Panc1 (cell line): Measurements from ENCODE around the gene TSSC4. TPM values are rescaled to one million over a fixed set of nuclear protein-coding genes. Genes with fewer than 3 reads are reported as not detected.

Experiments used
- ATAC-seq: fragments of 200-7000 bp; cut with Tn5 transposase; 2 replicates; pipeline ENCODE4 v1.9.1; 2020; ENCODE audit warnings: mild to moderate bottlenecking, moderate library complexity
- BruUV-seq: library from RNA; stranded (reverse); fragments of 400-500 nt; replicated peaks from 2 replicates; lab custom pipeline; 2021; lab: Mats Ljungman, UMichigan
- CTCF ChIA-PET: fragments of 300-600 bp; sonication (Branson Sonifier 250); formaldehyde crosslinking; loops from one replicate; lab custom pipeline; 2022; ENCODE audit warnings: antibody characterized with exemption; lab: Charles Lee
- POLR2A ChIA-PET: fragments of 300-600 bp; sonication (Branson Sonifier 250); formaldehyde crosslinking; loops from one replicate; lab custom pipeline; 2022; ENCODE audit warnings: antibody characterized with exemption; lab: Charles Lee
- DNase-seq: peaks from one replicate; pipeline ENCODE4 v3.0.0-alpha.2; 2010; ENCODE audit warnings: low read depth, low spot score
- H3K27ac ChIP-seq: 2 replicates; pipeline ENCODE4 v1.5.1; 2011; ENCODE audit warnings: mild to moderate bottlenecking, low read length, inconsistent platforms
- H3K27me3 ChIP-seq: fragments of 200-500 bp; sonication (Bioruptor generic); 2 replicates; pipeline ENCODE4 v1.6.0; 2014; ENCODE audit warnings: low read length, inconsistent platforms; ENCODE audit not compliant: control insufficient read depth, insufficient read depth
- H3K36me3 ChIP-seq: fragments of 200-500 bp; sonication (Bioruptor generic); 2 replicates; pipeline ENCODE4 v1.5.1; 2014; ENCODE audit warnings: inconsistent platforms, mild to moderate bottlenecking, low read length, moderate library complexity; ENCODE audit not compliant: control insufficient read depth, insufficient read depth
- H3K4me1 ChIP-seq: 2 replicates; pipeline ENCODE4 v1.5.1; 2011; ENCODE audit warnings: inconsistent platforms, mild to moderate bottlenecking, low read length, moderate library complexity; ENCODE audit not compliant: control insufficient read depth, insufficient read depth
- H3K4me3 ChIP-seq, 2 experiments: 2 replicates each; pipeline ENCODE4 v1.5.1; 2011 to 2012; ENCODE audit warnings: low read depth in 2 of 2, low read length in 2 of 2, mild to moderate bottlenecking in 2 of 2, inconsistent platforms in 1 of 2, moderate library complexity in 1 of 2
- H3K9me3 ChIP-seq: fragments of 200-500 bp; sonication (Bioruptor generic); 2 replicates; pipeline ENCODE4 v1.5.1; 2014; ENCODE audit warnings: low read depth, mild to moderate bottlenecking, inconsistent platforms, low read length, moderate library complexity; ENCODE audit not compliant: control insufficient read depth, insufficient read depth
- POLR2AphosphoS5 ChIP-seq: IDR thresholded peaks from 2 replicates; pipeline ENCODE4 v1.6.1; 2012; ENCODE audit warnings: mild to moderate bottlenecking, low read depth, low read length, moderate library complexity
- SIN3A ChIP-seq: IDR thresholded peaks from 2 replicates; pipeline ENCODE4 v1.6.1; 2012; ENCODE audit warnings: low read depth, mild to moderate bottlenecking, low read length, moderate library complexity, borderline replicate concordance; ENCODE audit not compliant: insufficient read depth
- TCF7L2 ChIP-seq: IDR thresholded peaks from 2 replicates; pipeline ENCODE4 v1.6.1; 2011; ENCODE audit warnings: mild to moderate bottlenecking, low read depth, low read length, inconsistent platforms
- in situ Hi-C: cut with HindIII; loops from 2 replicates; pipeline ENCODE4 v1.10.0; 2016; ENCODE audit warnings: low sequenced_read_pairs, low pct_unique_long_range_greater_than_20kb
- intact Hi-C: fragments of 100-400 bp; cut with micrococcal nuclease; formaldehyde crosslinking; loops from one replicate; pipeline ENCODE4 v1.10.0; 2022; ENCODE audit not compliant: unreplicated experiment
- total RNA-seq: library from RNA; stranded (reverse); gene quantifications from one replicate; pipeline ENCODE4 v1.2.1, GENCODE V29; 2021; ENCODE audit not compliant: unreplicated experiment
- TF ChIP-seq, protein P1 (sequence below), 2 experiments: IDR thresholded peaks; 2 replicates each; pipeline ENCODE4 v1.6.1; 2011 to 2012; ENCODE audit warnings: low read depth in 2 of 2, control low read depth in 1 of 2, low read length in 1 of 2, mild to moderate bottlenecking in 1 of 2, moderate library complexity in 1 of 2; ENCODE audit not compliant: insufficient read depth in 1 of 2
- TF ChIP-seq, protein P2 (sequence below): fragments of 450-650 bp; IDR thresholded peaks from 2 replicates; pipeline ENCODE4 v1.5.1; 2017; ENCODE audit warnings: mild to moderate bottlenecking

The TSSC4 gene
- total RNA-seq, 1 experiment from 2014 or later, result 132 TPM

DNA sequence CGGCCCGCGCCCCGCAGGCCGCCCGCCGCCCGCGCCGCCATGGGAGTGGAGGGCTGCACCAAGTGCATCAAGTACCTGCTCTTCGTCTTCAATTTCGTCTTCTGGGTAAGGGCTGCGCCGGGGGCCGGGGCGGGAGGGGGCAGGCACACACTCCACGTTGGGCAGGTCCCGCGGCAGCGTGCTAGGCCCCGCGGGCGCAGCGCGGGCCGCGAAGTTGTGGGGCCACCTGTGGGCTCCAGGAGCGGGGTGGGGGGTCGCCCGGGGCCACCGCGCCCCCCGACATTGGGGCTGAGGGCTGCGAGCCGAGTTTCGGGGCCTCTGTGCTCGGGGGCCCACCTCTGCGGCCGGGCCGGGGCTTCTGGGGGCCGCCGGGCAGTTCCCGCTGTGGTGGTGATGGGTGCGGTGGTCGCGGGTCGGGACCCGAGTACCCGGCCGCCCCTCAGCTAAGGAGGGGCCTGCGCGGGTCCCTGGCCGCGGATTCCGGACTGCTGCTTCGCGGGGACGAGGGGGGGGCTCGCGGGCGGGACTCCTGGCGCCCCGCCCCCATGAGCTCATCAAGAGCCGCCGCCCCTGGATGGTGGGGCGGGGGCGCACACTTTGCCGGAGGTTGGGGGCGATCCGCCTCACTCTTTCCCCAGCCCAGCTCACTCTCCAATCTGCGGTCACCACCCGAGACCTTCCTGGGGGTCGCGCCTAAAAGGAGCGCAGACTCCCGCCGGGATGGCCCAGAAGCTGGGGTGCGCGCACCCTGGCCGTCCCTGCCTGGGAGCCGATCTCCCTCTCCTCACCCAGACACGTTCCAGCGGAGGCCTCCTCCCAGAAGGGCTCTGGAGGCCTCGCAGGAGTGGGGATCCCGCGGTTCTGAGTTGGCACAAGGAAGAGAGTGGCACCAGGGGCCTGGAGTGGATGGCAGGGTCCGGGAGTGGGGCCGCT is 22.8 kb upstream of the TSSC4 start:
- Histone ChIP-seq H3K4me1 (peaks cover 32% of the 10 kb centered on the region), H3K9me3 (no peaks in the 10 kb centered on the region), H3K36me3 (no peaks in the 10 kb centered on the region; the same call in 1 of the 2 replicates), H3K4me3 (peak overlapping the region; percentile 93 to 94), H3K27ac (peak overlapping the region; percentile 85), H3K27me3 (no peaks in the 10 kb centered on the region; the same call in 1 of the 2 replicates)
- no TSS peak for BruUV-seq
- peak; percentile 55 for ATAC-seq
- DNase-seq, result no peak
- TF ChIP-seq SIN3A, result 0 out of 2 replicates have a peak, but pooled peaks have one; percentile 21
- TF ChIP-seq, protein P1, sequence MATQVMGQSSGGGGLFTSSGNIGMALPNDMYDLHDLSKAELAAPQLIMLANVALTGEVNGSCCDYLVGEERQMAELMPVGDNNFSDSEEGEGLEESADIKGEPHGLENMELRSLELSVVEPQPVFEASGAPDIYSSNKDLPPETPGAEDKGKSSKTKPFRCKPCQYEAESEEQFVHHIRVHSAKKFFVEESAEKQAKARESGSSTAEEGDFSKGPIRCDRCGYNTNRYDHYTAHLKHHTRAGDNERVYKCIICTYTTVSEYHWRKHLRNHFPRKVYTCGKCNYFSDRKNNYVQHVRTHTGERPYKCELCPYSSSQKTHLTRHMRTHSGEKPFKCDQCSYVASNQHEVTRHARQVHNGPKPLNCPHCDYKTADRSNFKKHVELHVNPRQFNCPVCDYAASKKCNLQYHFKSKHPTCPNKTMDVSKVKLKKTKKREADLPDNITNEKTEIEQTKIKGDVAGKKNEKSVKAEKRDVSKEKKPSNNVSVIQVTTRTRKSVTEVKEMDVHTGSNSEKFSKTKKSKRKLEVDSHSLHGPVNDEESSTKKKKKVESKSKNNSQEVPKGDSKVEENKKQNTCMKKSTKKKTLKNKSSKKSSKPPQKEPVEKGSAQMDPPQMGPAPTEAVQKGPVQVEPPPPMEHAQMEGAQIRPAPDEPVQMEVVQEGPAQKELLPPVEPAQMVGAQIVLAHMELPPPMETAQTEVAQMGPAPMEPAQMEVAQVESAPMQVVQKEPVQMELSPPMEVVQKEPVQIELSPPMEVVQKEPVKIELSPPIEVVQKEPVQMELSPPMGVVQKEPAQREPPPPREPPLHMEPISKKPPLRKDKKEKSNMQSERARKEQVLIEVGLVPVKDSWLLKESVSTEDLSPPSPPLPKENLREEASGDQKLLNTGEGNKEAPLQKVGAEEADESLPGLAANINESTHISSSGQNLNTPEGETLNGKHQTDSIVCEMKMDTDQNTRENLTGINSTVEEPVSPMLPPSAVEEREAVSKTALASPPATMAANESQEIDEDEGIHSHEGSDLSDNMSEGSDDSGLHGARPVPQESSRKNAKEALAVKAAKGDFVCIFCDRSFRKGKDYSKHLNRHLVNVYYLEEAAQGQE (IDR thresholded peaks at IDR 0.05; ENCODE audit: insufficient read depth in 1 of 2, low read depth in 2 of 2, low read length in 1 of 2), result no peak
- ChIA-PET CTCF (interaction anchor here (0.6 to 1.0 kb wide), 5 partner anchors 14 to 127 kb away, joined by 3 to 4 read pairs (median 4); partner anchors contain the start of gene TSSC4), POLR2A (interaction anchor here (0.5 to 1.0 kb wide), 12 partner anchors 23 to 1406 kb away, joined by 3 to 11 read pairs (median 4); partner anchors contain the start of gene TSSC4)
- intact Hi-C loops, result no loop called here
- in situ Hi-C loops, result no loop called here

DNA sequence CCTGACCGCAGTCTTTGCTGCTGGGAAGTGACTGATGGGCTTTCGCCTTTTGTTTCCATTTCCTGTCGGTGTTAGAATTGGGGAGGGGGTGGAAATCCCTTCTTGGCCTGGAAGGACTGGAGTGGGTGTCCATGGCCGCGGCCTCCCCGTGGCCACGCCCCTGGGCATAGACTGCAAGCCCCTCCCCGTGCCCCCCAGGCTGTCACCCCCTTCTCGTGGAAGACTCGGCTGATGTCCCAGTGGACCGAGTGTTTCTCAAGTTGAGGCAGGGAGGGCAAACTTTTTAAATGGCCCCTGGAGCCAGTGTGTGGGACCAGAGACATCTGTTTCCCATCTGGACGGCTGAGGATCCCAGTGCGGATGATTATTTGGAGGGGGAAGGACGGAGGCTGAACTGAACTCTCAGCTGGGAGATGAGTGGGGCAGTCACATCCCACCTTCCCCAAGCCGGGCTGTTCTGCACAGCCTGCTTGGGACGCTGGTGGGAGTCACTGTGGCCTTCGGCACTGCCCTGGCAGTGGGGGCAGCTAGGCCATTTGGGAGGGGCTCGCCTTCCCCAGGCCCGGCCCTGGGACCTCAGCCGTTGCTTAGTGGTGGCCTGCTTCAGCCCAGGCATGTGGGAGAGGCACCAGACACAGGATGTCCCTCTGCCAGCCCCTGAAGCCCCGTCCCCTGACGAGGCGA is 21.9 kb upstream of the TSSC4 start:
- no peak for ATAC-seq
- no TSS peak for BruUV-seq

More for the DNA sequence above, 21.9 kb upstream of the TSSC4 start:
- H3K27me3 ChIP-seq, result no peaks in the 10 kb centered on the region; the same call in 1 of the 2 replicates
- ChIA-PET POLR2A (interaction anchor here (0.5 to 1.0 kb wide), 11 partner anchors 22 to 1405 kb away, joined by 3 to 8 read pairs (median 3); partner anchors contain the start of gene TSSC4), CTCF (interaction anchor here (0.6 to 1.0 kb wide), 5 partner anchors 14 to 128 kb away, joined by 3 to 4 read pairs (median 4); partner anchors contain the start of gene TSSC4)
- DNase-seq, result no peak
- H3K4me1 ChIP-seq, result peaks cover 41% of the 10 kb centered on the region
- H3K4me3 ChIP-seq, result peak overlapping the region; percentile 93 to 94
- in situ Hi-C loops (no loop called here), intact Hi-C loops (no loop called here)
- no peaks in the 10 kb centered on the region; the same call in 1 of the 2 replicates for H3K36me3 ChIP-seq
- TF ChIP-seq POLR2AphosphoS5, result no peak
- TF ChIP-seq SIN3A, result no peak
- TF ChIP-seq TCF7L2, result no peak
- TF ChIP-seq, protein P1 (IDR thresholded peaks at IDR 0.05; ENCODE audit: insufficient read depth in 1 of 2, low read depth in 2 of 2, low read length in 1 of 2), result no peak
- TF ChIP-seq, protein P2, sequence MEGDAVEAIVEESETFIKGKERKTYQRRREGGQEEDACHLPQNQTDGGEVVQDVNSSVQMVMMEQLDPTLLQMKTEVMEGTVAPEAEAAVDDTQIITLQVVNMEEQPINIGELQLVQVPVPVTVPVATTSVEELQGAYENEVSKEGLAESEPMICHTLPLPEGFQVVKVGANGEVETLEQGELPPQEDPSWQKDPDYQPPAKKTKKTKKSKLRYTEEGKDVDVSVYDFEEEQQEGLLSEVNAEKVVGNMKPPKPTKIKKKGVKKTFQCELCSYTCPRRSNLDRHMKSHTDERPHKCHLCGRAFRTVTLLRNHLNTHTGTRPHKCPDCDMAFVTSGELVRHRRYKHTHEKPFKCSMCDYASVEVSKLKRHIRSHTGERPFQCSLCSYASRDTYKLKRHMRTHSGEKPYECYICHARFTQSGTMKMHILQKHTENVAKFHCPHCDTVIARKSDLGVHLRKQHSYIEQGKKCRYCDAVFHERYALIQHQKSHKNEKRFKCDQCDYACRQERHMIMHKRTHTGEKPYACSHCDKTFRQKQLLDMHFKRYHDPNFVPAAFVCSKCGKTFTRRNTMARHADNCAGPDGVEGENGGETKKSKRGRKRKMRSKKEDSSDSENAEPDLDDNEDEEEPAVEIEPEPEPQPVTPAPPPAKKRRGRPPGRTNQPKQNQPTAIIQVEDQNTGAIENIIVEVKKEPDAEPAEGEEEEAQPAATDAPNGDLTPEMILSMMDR, result no peak
- H3K27ac ChIP-seq, result peak overlapping the region; percentile 85
- H3K9me3 ChIP-seq, result no peaks in the 10 kb centered on the region
